AG20443 (cell line): Measurements from ENCODE around the gene SPAG16.
"Not testable (repeated sequence)": the region's sequence is repeated elsewhere in the genome, so short reads cannot be mapped to it uniquely, and the experiment has no call there.

Experiments
- DNase-seq: peaks from one replicate; pipeline ENCODE4 v3.0.0; 2012; ENCODE audit warnings: low spot score, mixed read lengths

The SPAG16 gene

GRCh38 chr2:213691351-213691750 is 407.1 kb downstream of the SPAG16 start:
- DNase-seq, result no peak

GRCh38 chr2:213696442-213696841 is 412.2 kb downstream of the SPAG16 start:
- no peak for DNase-seq

- not testable (repeated sequence) for DNase-seq
These were observed 417.1 kb downstream of the SPAG16 start for GRCh38 chr2:213701365-213701764.

GRCh38 chr2:213703406-213704098 is 419.3 kb downstream of the SPAG16 start:
- DNase-seq, result no peak

- no peak for DNase-seq
These were observed 425.9 kb downstream of the SPAG16 start for GRCh38 chr2:213710164-213710563.

GRCh38 chr2:213718411-213718810 is 434.1 kb downstream of the SPAG16 start:
- not testable (repeated sequence) for DNase-seq

- DNase-seq, result no peak
These were observed 438.3 kb downstream of the SPAG16 start for GRCh38 chr2:213722565-213722964.

- no peak for DNase-seq
These were observed 438.8 kb downstream of the SPAG16 start for GRCh38 chr2:213723041-213723560.

- DNase-seq, result no peak
These were observed 439.4 kb downstream of the SPAG16 start for GRCh38 chr2:213723707-213724106.

GRCh38 chr2:213726101-213726500 is 441.8 kb downstream of the SPAG16 start:
- no peak for DNase-seq

GRCh38 chr2:213733893-213734292 is 449.6 kb downstream of the SPAG16 start:
- DNase-seq, result no peak

- DNase-seq, result no peak
These were observed 456.2 kb downstream of the SPAG16 start for GRCh38 chr2:213740453-213740852.

GRCh38 chr2:213751446-213751845 is 467.2 kb downstream of the SPAG16 start:
- no peak for DNase-seq

- DNase-seq, result no peak
These were observed 468.3 kb downstream of the SPAG16 start for GRCh38 chr2:213752575-213752974.

- DNase-seq, result no peak
These were observed 473.3 kb downstream of the SPAG16 start for GRCh38 chr2:213757525-213757924.

- no peak for DNase-seq
These were observed 479.1 kb downstream of the SPAG16 start for GRCh38 chr2:213763354-213763753.

GRCh38 chr2:213763963-213764362 is 479.7 kb downstream of the SPAG16 start:
- no peak for DNase-seq

GRCh38 chr2:213764849-213765248 is 480.6 kb downstream of the SPAG16 start:
- DNase-seq, result no peak

- DNase-seq, result no peak
These were observed 481.8 kb downstream of the SPAG16 start for GRCh38 chr2:213766062-213766461.

- peak; percentile 17 for DNase-seq
These were observed 482.2 kb downstream of the SPAG16 start for GRCh38 chr2:213766465-213766901.

- DNase-seq, result no peak
These were observed 503.6 kb downstream of the SPAG16 start for GRCh38 chr2:213787869-213788268.

- DNase-seq, result no peak
These were observed 505.7 kb downstream of the SPAG16 start for GRCh38 chr2:213789940-213790339.

GRCh38 chr2:213792045-213792444 is 507.8 kb downstream of the SPAG16 start:
- no peak for DNase-seq

- DNase-seq, result peak; percentile 17
These were observed 522.0 kb downstream of the SPAG16 start for GRCh38 chr2:213806125-213806726.
